ENCODE results near the gene ADGRE2.
"Not testable (repeated sequence)": the region's sequence is repeated elsewhere in the genome, so short reads cannot be mapped to it uniquely, and the experiment has no call there.

Gene ADGRE2

GRCh38 chr19:14780622-14781225, 2.4 kb upstream of the ADGRE2 start:
- not testable (repeated sequence) for DNase-seq (ENCODE audit: low read depth in 4 of 4, low spot score in 1 of 4)

- DNase-seq (ENCODE audit: low read depth in 4 of 4, low spot score in 1 of 4) = no peak
These were observed 791 bp upstream of the ADGRE2 start for GRCh38 chr19:14779151-14779550.

- not testable (repeated sequence) for DNase-seq (ENCODE audit: low read depth in 4 of 4, low spot score in 1 of 4)
These were observed 715 bp downstream of the ADGRE2 start for GRCh38 chr19:14777645-14778044.

GRCh38 chr19:14775869-14776586, 2.3 kb downstream of the ADGRE2 start:
- DNase-seq (ENCODE audit: low read depth in 4 of 4, low spot score in 1 of 4) = no peak

- not testable (repeated sequence) for DNase-seq (ENCODE audit: low read depth in 4 of 4, low spot score in 1 of 4)
These were observed 3.0 kb downstream of the ADGRE2 start for GRCh38 chr19:14775326-14775725.

GRCh38 chr19:14774373-14774772, 4.0 kb downstream of the ADGRE2 start:
- DNase-seq (ENCODE audit: low read depth in 4 of 4, low spot score in 1 of 4) = no peak

- not testable (repeated sequence) for DNase-seq (ENCODE audit: low read depth in 4 of 4, low spot score in 1 of 4)
These were observed 4.6 kb downstream of the ADGRE2 start for GRCh38 chr19:14773722-14774121.

GRCh38 chr19:14772995-14773394, 5.4 kb downstream of the ADGRE2 start:
- no peak for DNase-seq (ENCODE audit: low read depth in 4 of 4, low spot score in 1 of 4)

GRCh38 chr19:14772467-14772866, 5.9 kb downstream of the ADGRE2 start:
- no peak for DNase-seq (ENCODE audit: low read depth in 4 of 4, low spot score in 1 of 4)

- DNase-seq (ENCODE audit: low read depth in 4 of 4, low spot score in 1 of 4) = no peak
These were observed 7.2 kb downstream of the ADGRE2 start for GRCh38 chr19:14770944-14771839.

- DNase-seq (ENCODE audit: low read depth in 4 of 4, low spot score in 1 of 4) = no peak
These were observed 8.2 kb downstream of the ADGRE2 start for GRCh38 chr19:14770136-14770535.

GRCh38 chr19:14769201-14769600, 9.2 kb downstream of the ADGRE2 start:
- DNase-seq (ENCODE audit: low read depth in 4 of 4, low spot score in 1 of 4) = no peak

GRCh38 chr19:14768001-14768400, 10.4 kb downstream of the ADGRE2 start:
- DNase-seq (ENCODE audit: low read depth in 4 of 4, low spot score in 1 of 4) = no peak

GRCh38 chr19:14767466-14767971, 10.8 kb downstream of the ADGRE2 start:
- DNase-seq (ENCODE audit: low read depth in 4 of 4, low spot score in 1 of 4) = no peak

- DNase-seq (ENCODE audit: low read depth in 4 of 4, low spot score in 1 of 4) = not testable (repeated sequence)
These were observed 12.5 kb downstream of the ADGRE2 start for GRCh38 chr19:14765841-14766240.

GRCh38 chr19:14765403-14765802, 13.0 kb downstream of the ADGRE2 start:
- not testable (repeated sequence) for DNase-seq (ENCODE audit: low read depth in 4 of 4, low spot score in 1 of 4)

- no peak for DNase-seq (ENCODE audit: low read depth in 4 of 4, low spot score in 1 of 4)
These were observed 14.0 kb downstream of the ADGRE2 start for GRCh38 chr19:14764401-14764800.

- DNase-seq (ENCODE audit: low read depth in 4 of 4, low spot score in 1 of 4) = no peak
These were observed 14.7 kb downstream of the ADGRE2 start for GRCh38 chr19:14763497-14764145.

- DNase-seq (ENCODE audit: low read depth in 4 of 4, low spot score in 1 of 4) = no peak
These were observed 16.2 kb downstream of the ADGRE2 start for GRCh38 chr19:14762111-14762510.

GRCh38 chr19:14761607-14762006, 16.8 kb downstream of the ADGRE2 start:
- no peak for DNase-seq (ENCODE audit: low read depth in 4 of 4, low spot score in 1 of 4)

- no peak for DNase-seq (ENCODE audit: low read depth in 4 of 4, low spot score in 1 of 4)
These were observed 19.5 kb downstream of the ADGRE2 start for GRCh38 chr19:14758816-14759215.

All from stimulated activated CD4-positive, alpha-beta T cell treated with anti-CD3 and anti-CD28 coated beads, Interleukin-1b, Interleukin-23, amount 100 ng/mL, for 24 hours (primary cell).